ENCODE results near the gene SLC7A4. TPM values are rescaled to one million over a fixed set of nuclear protein-coding genes. Genes with fewer than 3 reads are reported as not detected.

Gene SLC7A4
- polyA plus RNA-seq, 1 donor from 2014 or later = not detected

DNA sequence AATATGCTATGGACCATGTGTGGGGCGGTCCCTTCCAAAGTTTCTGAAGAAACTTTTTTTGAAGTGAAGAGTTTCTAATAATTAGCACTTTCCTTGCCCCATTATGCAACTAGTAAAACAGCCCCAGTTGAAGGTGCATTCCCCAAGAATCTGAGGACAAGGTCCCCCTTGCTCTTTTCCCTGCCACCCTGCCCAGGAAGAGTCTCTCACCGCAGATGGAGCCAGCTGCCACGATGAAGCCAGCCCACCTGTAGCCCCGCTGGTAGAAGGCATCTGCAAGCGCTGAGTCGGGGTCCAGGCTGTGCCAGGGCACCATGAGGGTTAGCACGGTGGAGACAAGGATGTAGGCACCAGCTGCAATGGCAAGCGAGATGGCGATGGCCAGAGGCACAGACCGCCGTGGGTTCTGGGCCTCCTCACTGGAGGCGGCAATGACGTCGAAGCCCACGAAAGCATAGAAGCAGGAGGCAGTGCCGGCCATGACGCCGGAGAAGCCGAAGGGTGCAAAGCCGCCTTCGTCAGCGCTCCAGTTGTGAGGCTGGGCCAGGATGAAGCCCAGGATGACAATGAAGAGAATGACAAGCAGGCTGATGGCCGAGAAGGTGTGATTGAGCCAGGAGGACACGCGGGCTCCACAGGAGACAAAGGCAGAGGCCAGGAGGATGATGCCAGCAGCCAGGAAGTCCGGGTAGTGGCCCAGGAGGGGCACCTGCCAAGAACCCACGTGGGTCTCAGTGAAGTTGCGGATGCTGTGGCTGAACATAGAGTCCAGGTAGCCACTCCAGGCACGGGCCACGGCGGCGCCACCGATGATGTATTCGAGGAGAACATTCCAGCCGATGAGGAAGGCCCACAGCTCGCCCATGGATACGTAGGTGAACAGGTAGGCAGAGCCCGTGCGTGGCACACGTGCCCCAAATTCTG, 1.5 kb downstream of the SLC7A4 start:
- Histone ChIP-seq H2AFZ (ENCODE audit: low read depth, low read length) (no peak overlapping the region), H3K9ac (ENCODE audit: low read length) (no peak overlapping the region), H3K4me3 (ENCODE audit: low read length) (no peak overlapping the region), H3K9me2 (ENCODE audit: insufficient read depth, low read length) (no peaks in the 10 kb centered on the region), H3K79me2 (replicated peaks; ENCODE audit: insufficient read depth, low read length) (no peaks in the 10 kb centered on the region), H3F3A (ENCODE audit: insufficient read depth, low read length, poor library complexity, severe bottlenecking) (no peaks in the 10 kb centered on the region), H3K36me3 (ENCODE audit: insufficient read depth, low read length) (no peaks in the 10 kb centered on the region), H3K27me3 (ENCODE audit: insufficient read depth, low read depth, low read length) (peaks cover 4% of the 10 kb centered on the region), H3K4me2 (ENCODE audit: low read length) (no peak overlapping the region), H3K27ac (ENCODE audit: low read length) (no peak overlapping the region), H4K20me1 (ENCODE audit: insufficient read depth) (no peaks in the 10 kb centered on the region), H3K9me3 (ENCODE audit: low read length) (no peaks in the 10 kb centered on the region)
- TF ChIP-seq EZH2 (IDR thresholded peaks at IDR 0.05; ENCODE audit: borderline replicate concordance, insufficient read depth, low read length, poor library complexity, severe bottlenecking) (no peak), EP300 (conservative IDR thresholded peaks at IDR 0.05; ENCODE audit: poor library complexity, severe bottlenecking) (no peak), POLR2AphosphoS5 (IDR thresholded peaks at IDR 0.05) (no peak), RAD21 (conservative IDR thresholded peaks at IDR 0.05) (no peak), TAF1 (IDR thresholded peaks at IDR 0.05; ENCODE audit: low read depth) (no peak), SMC3 (conservative IDR thresholded peaks at IDR 0.05; ENCODE audit: poor library complexity) (no peak)
- TF ChIP-seq, protein P1, sequence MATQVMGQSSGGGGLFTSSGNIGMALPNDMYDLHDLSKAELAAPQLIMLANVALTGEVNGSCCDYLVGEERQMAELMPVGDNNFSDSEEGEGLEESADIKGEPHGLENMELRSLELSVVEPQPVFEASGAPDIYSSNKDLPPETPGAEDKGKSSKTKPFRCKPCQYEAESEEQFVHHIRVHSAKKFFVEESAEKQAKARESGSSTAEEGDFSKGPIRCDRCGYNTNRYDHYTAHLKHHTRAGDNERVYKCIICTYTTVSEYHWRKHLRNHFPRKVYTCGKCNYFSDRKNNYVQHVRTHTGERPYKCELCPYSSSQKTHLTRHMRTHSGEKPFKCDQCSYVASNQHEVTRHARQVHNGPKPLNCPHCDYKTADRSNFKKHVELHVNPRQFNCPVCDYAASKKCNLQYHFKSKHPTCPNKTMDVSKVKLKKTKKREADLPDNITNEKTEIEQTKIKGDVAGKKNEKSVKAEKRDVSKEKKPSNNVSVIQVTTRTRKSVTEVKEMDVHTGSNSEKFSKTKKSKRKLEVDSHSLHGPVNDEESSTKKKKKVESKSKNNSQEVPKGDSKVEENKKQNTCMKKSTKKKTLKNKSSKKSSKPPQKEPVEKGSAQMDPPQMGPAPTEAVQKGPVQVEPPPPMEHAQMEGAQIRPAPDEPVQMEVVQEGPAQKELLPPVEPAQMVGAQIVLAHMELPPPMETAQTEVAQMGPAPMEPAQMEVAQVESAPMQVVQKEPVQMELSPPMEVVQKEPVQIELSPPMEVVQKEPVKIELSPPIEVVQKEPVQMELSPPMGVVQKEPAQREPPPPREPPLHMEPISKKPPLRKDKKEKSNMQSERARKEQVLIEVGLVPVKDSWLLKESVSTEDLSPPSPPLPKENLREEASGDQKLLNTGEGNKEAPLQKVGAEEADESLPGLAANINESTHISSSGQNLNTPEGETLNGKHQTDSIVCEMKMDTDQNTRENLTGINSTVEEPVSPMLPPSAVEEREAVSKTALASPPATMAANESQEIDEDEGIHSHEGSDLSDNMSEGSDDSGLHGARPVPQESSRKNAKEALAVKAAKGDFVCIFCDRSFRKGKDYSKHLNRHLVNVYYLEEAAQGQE (IDR thresholded peaks at IDR 0.05; ENCODE audit: borderline replicate concordance) = no peak
- TF ChIP-seq, protein P2, sequence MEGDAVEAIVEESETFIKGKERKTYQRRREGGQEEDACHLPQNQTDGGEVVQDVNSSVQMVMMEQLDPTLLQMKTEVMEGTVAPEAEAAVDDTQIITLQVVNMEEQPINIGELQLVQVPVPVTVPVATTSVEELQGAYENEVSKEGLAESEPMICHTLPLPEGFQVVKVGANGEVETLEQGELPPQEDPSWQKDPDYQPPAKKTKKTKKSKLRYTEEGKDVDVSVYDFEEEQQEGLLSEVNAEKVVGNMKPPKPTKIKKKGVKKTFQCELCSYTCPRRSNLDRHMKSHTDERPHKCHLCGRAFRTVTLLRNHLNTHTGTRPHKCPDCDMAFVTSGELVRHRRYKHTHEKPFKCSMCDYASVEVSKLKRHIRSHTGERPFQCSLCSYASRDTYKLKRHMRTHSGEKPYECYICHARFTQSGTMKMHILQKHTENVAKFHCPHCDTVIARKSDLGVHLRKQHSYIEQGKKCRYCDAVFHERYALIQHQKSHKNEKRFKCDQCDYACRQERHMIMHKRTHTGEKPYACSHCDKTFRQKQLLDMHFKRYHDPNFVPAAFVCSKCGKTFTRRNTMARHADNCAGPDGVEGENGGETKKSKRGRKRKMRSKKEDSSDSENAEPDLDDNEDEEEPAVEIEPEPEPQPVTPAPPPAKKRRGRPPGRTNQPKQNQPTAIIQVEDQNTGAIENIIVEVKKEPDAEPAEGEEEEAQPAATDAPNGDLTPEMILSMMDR (IDR thresholded peaks at IDR 0.05; ENCODE audit: poor library complexity, severe bottlenecking) = no peak

DNA sequence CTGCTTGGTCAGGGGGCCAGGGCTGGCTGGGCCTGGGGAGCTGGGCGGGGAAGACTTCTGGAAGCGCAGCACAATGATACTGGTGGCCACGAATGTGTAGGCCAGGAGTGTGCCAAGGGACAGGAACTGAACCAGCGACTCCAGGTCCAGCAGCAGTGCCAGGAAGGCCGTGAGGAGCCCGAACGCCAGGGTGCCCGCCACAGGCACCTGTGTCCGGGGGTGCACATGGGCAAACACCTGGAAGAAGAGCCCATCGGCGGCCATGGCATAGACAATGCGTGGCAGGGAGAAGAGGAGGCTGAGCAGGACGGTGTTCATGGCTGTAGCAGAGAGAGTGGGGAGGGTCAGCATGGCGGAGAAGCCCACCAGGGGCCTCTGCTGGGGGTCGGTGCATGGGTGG, 2.3 kb downstream of the SLC7A4 start:
- no peaks in the 10 kb centered on the region for H3K9me3 ChIP-seq (ENCODE audit: low read length)
- no peak overlapping the region for H2AFZ ChIP-seq (ENCODE audit: low read depth, low read length)
- peaks cover 4% of the 10 kb centered on the region for H3K27me3 ChIP-seq (ENCODE audit: insufficient read depth, low read depth, low read length)
- H3K9me2 ChIP-seq (ENCODE audit: insufficient read depth, low read length) = no peaks in the 10 kb centered on the region
- H3K79me2 ChIP-seq (replicated peaks; ENCODE audit: insufficient read depth, low read length) = no peaks in the 10 kb centered on the region
- no peak overlapping the region for H3K4me3 ChIP-seq (ENCODE audit: low read length)
- H3K27ac ChIP-seq (ENCODE audit: low read length) = no peak overlapping the region
- no peaks in the 10 kb centered on the region for H4K20me1 ChIP-seq (ENCODE audit: insufficient read depth)
- H3F3A ChIP-seq (ENCODE audit: insufficient read depth, low read length, poor library complexity, severe bottlenecking) = no peaks in the 10 kb centered on the region
- no peaks in the 10 kb centered on the region for H3K36me3 ChIP-seq (ENCODE audit: insufficient read depth, low read length)
- no peak overlapping the region for H3K9ac ChIP-seq (ENCODE audit: low read length)
- no peak for TF ChIP-seq RAD21 (conservative IDR thresholded peaks at IDR 0.05)
- TF ChIP-seq, protein P1 (IDR thresholded peaks at IDR 0.05; ENCODE audit: borderline replicate concordance) = no peak
- no peak overlapping the region for H3K4me2 ChIP-seq (ENCODE audit: low read length)
